H1 (cell line): Measurements from ENCODE around the gene ASAP2. TPM values are rescaled to one million over a fixed set of nuclear protein-coding genes. Genes with fewer than 3 reads are reported as not detected.

Experiments
- CTCF ChIA-PET: fragments of 300-600 bp; sonication (Branson Sonifier 250); formaldehyde crosslinking; loops from one replicate; lab custom pipeline; 2021; ENCODE audit not compliant: partially characterized antibody; lab: Charles Lee
- POLR2A ChIA-PET: fragments of 300-600 bp; sonication (Branson Sonifier 250); formaldehyde crosslinking; loops from one replicate; lab custom pipeline; 2021; ENCODE audit warnings: inconsistent platforms; ENCODE audit not compliant: partially characterized antibody; lab: Charles Lee
- DNase-seq, 2 experiments: peaks; one replicate each; pipeline versions ENCODE4 v3.0.0 to v3.0.0-alpha.2; 2010 to 2022; ENCODE audit warnings: low spot score in 2 of 2, low read depth in 1 of 2, mixed read lengths in 1 of 2
- FAIRE-seq: peaks from 2 replicates; lab custom pipeline; 2011; peaks lifted over from hg19 to GRCh38; lab: Jason Lieb, UNC
- H2AFZ ChIP-seq: 2 replicates; pipeline ENCODE4 v1.8.1; 2012; ENCODE audit warnings: low read length, inconsistent platforms
- H2AK5ac ChIP-seq: 2 replicates; pipeline ENCODE4 v1.6.1; 2013; ENCODE audit warnings: low read depth, low read length
- H2BK120ac ChIP-seq: replicated peaks from 2 replicates; pipeline ENCODE3; 2013; ENCODE audit warnings: low read depth, low read length, inconsistent platforms
- H2BK12ac ChIP-seq: 2 replicates; pipeline ENCODE4 v1.6.1; 2013; ENCODE audit warnings: low read depth, low read length
- H2BK15ac ChIP-seq: 2 replicates; pipeline ENCODE4 v1.6.1; 2013; ENCODE audit warnings: low read length
- H2BK20ac ChIP-seq: 2 replicates; pipeline ENCODE4 v1.6.1; 2013; ENCODE audit warnings: low read length
- H2BK5ac ChIP-seq: 2 replicates; pipeline ENCODE4 v1.6.1; 2013; ENCODE audit warnings: low read depth, low read length
- H3K14ac ChIP-seq: 2 replicates; pipeline ENCODE4 v1.6.1; 2013; ENCODE audit warnings: inconsistent platforms; ENCODE audit not compliant: insufficient read length
- H3K18ac ChIP-seq: 2 replicates; pipeline ENCODE4 v1.6.1; 2013; ENCODE audit warnings: low read length; ENCODE audit errors: extremely low read depth
- H3K23ac ChIP-seq: 2 replicates; pipeline ENCODE4 v1.6.1; 2013; ENCODE audit warnings: inconsistent platforms; ENCODE audit not compliant: insufficient read length
- H3K23me2 ChIP-seq: 2 replicates; pipeline ENCODE4 v1.6.1; 2013; ENCODE audit warnings: low read depth, low read length
- H3K27ac ChIP-seq: 2 replicates; pipeline ENCODE4 v1.6.1; 2011; ENCODE audit warnings: low read depth, low read length, inconsistent platforms
- H3K27me3 ChIP-seq, 4 experiments: replicated peaks in 1 of 4; 1 replicate in 1 of 4; 2 replicates in 3 of 4; pipeline versions ENCODE4 v1.6.1 to v1.8.1; 2011 to 2013; ENCODE audit warnings: low read length in 3 of 4, mild to moderate bottlenecking in 3 of 4, inconsistent platforms in 2 of 4, mixed read lengths in 2 of 4, moderate library complexity in 1 of 4; ENCODE audit not compliant: control insufficient read depth in 3 of 4, insufficient read depth in 3 of 4; ENCODE audit errors: extremely low read depth in 1 of 4
- H3K36me3 ChIP-seq, 4 experiments: 2 replicates each; pipeline versions ENCODE4 v1.6.1 to v1.8.1; 2011 to 2013; ENCODE audit warnings: mild to moderate bottlenecking in 4 of 4, low read length in 3 of 4, moderate library complexity in 2 of 4, control low read depth in 1 of 4, inconsistent platforms in 1 of 4; ENCODE audit not compliant: insufficient read depth in 4 of 4, control insufficient read depth in 2 of 4
- H3K4ac ChIP-seq: replicated peaks from 2 replicates; pipeline ENCODE3; 2013; ENCODE audit warnings: low read length, low read depth, mixed read lengths, inconsistent platforms; ENCODE audit not compliant: insufficient read length
- H3K4me1 ChIP-seq, 4 experiments: replicated peaks in 1 of 4; 1 replicate in 1 of 4; 2 replicates in 3 of 4; pipeline versions ENCODE4 v1.6.1 to v1.8.1; 2011 to 2013; ENCODE audit warnings: low read length in 3 of 4, inconsistent platforms in 2 of 4, mixed read lengths in 1 of 4; ENCODE audit not compliant: insufficient read depth in 4 of 4, control insufficient read depth in 3 of 4
- H3K4me2 ChIP-seq, 2 experiments: 2 replicates each; pipeline versions ENCODE4 v1.6.1 to v1.8.1; 2011 to 2013; ENCODE audit warnings: low read depth in 2 of 2, low read length in 2 of 2, control low read depth in 1 of 2, inconsistent platforms in 1 of 2, mild to moderate bottlenecking in 1 of 2; ENCODE audit not compliant: insufficient read depth in 1 of 2
- H3K4me3 ChIP-seq, 4 experiments: fragments of 200-600, 300-600 bp in 1 of 4; sonication (generic), shearing (Covaris generic), sonication (Bioruptor Twin) in 1 of 4; 2 replicates each; pipeline versions ENCODE4 v1.5.1 to v1.8.1; 2011 to 2016; ENCODE audit warnings: low read length in 4 of 4, low read depth in 3 of 4, control low read depth in 2 of 4, inconsistent platforms in 2 of 4, mild to moderate bottlenecking in 2 of 4, mixed read lengths in 1 of 4, moderate library complexity in 1 of 4; ENCODE audit not compliant: insufficient read depth in 2 of 4; ENCODE audit errors: extremely low read depth in 1 of 4
- H3K56ac ChIP-seq: replicated peaks from 2 replicates; pipeline ENCODE3; 2013; ENCODE audit warnings: low read depth, mild to moderate bottlenecking, mixed read lengths, low read length, inconsistent platforms; ENCODE audit not compliant: insufficient read length
- H3K79me1 ChIP-seq: 2 replicates; pipeline ENCODE4 v1.6.1; 2013; ENCODE audit warnings: low read depth, low read length, control low read depth
- H3K79me2 ChIP-seq, 2 experiments: 2 replicates each; pipeline versions ENCODE4 v1.6.1 to v1.8.1; 2012 to 2013; ENCODE audit warnings: low read length in 2 of 2, mild to moderate bottlenecking in 2 of 2, inconsistent platforms in 1 of 2; ENCODE audit not compliant: insufficient read depth in 2 of 2, control insufficient read depth in 1 of 2
- H3K9ac ChIP-seq, 4 experiments: replicated peaks in 1 of 4; 1 replicate in 1 of 4; 2 replicates in 3 of 4; pipeline versions ENCODE4 v1.6.1 to v1.8.1; 2011 to 2013; ENCODE audit warnings: low read depth in 3 of 4, low read length in 3 of 4, control low read depth in 2 of 4, mild to moderate bottlenecking in 2 of 4, moderate library complexity in 2 of 4, inconsistent platforms in 1 of 4; ENCODE audit errors: extremely low read depth in 1 of 4
- H3K9me3 ChIP-seq, 2 experiments: 2 replicates each; pipeline versions ENCODE4 v1.6.1 to v1.8.1; 2012 to 2013; ENCODE audit warnings: mild to moderate bottlenecking in 2 of 2, moderate library complexity in 2 of 2, control low read depth in 1 of 2, inconsistent platforms in 1 of 2, low read depth in 1 of 2, low read length in 1 of 2, mixed read lengths in 1 of 2; ENCODE audit not compliant: insufficient read depth in 2 of 2
- H4K20me1 ChIP-seq, 2 experiments: replicated peaks in 1 of 2; 2 replicates each; pipeline versions ENCODE3 to v1.8.1; 2011 to 2013; ENCODE audit warnings: inconsistent platforms in 2 of 2, low read length in 2 of 2, mild to moderate bottlenecking in 1 of 2; ENCODE audit not compliant: insufficient read depth in 2 of 2, control insufficient read depth in 1 of 2
- H4K5ac ChIP-seq: 2 replicates; pipeline ENCODE4 v1.6.1; 2013; ENCODE audit warnings: low read length, low read depth, mixed read lengths, inconsistent platforms; ENCODE audit not compliant: insufficient read length
- H4K8ac ChIP-seq: 2 replicates; pipeline ENCODE4 v1.8.0; 2013; ENCODE audit warnings: mild to moderate bottlenecking, moderate library complexity, low read length, inconsistent platforms; ENCODE audit not compliant: insufficient read depth; ENCODE audit errors: extremely low read depth
- H4K91ac ChIP-seq: replicated peaks from 2 replicates; pipeline ENCODE3; 2013; ENCODE audit warnings: low read length, mixed read lengths, inconsistent platforms; ENCODE audit not compliant: insufficient read length
- CBX8 ChIP-seq: fragments of 300-800, 300-1000 bp; sonication (generic); IDR thresholded peaks from 2 replicates; pipeline ENCODE4 v1.7.1; 2016; ENCODE audit warnings: low read depth, low read length, borderline replicate concordance
- EGR1 ChIP-seq: IDR thresholded peaks from 2 replicates; pipeline ENCODE4 v1.6.1; 2011; ENCODE audit warnings: low read depth, low read length, borderline replicate concordance
- EZH2 ChIP-seq: fragments of 200-600 bp; sonication (generic); IDR thresholded peaks from 2 replicates; pipeline ENCODE4 v1.7.1; 2012; ENCODE audit warnings: low read depth, mild to moderate bottlenecking, moderate library complexity, low read length, inconsistent platforms; ENCODE audit not compliant: severe bottlenecking
- GABPA ChIP-seq: IDR thresholded peaks from 2 replicates; pipeline ENCODE4 v1.6.1; 2011; ENCODE audit warnings: mild to moderate bottlenecking, low read length, moderate library complexity, borderline replicate concordance; ENCODE audit not compliant: insufficient read depth
- GTF2F1 ChIP-seq: IDR thresholded peaks from 2 replicates; pipeline ENCODE4 v1.6.1; 2012; ENCODE audit warnings: low read depth, low read length, improper control_type of control experiment, borderline replicate concordance
- HDAC6 ChIP-seq: IDR thresholded peaks from one replicate; pipeline ENCODE4 v1.7.1; 2012; ENCODE audit warnings: low read depth, mild to moderate bottlenecking, inconsistent platforms, low read length, moderate library complexity
- MAX ChIP-seq: IDR thresholded peaks from 2 replicates; pipeline ENCODE4 v1.6.1; 2012; ENCODE audit warnings: inconsistent platforms
- NRF1 ChIP-seq: IDR thresholded peaks from 2 replicates; pipeline ENCODE4 v1.6.1; 2011; ENCODE audit warnings: mild to moderate bottlenecking, low read depth, low read length, improper control_type of control experiment
- POLR2A ChIP-seq, 2 experiments: IDR thresholded peaks; 1 replicate in 1 of 2; 2 replicates in 1 of 2; pipeline ENCODE4 v1.6.1; 2011; ENCODE audit warnings: low read depth in 2 of 2, low read length in 2 of 2, mild to moderate bottlenecking in 2 of 2; ENCODE audit errors: control extremely low read depth in 1 of 2
- SRF ChIP-seq: IDR thresholded peaks from 2 replicates; pipeline ENCODE4 v1.6.1; 2011; ENCODE audit warnings: mild to moderate bottlenecking, low read depth, low read length, moderate library complexity
- YY1 ChIP-seq: IDR thresholded peaks from 2 replicates; pipeline ENCODE4 v1.6.1; 2011; ENCODE audit warnings: low read depth, mild to moderate bottlenecking, low read length
- WGBS, 2 experiments: shearing (Covaris generic) in 1 of 2; methylation state at CpG; one replicate each; pipeline versions ENCODE4 v1.1.6 to v1.1.7; 2013 to 2015; ENCODE audit warnings: low lambda C conversion rate in 2 of 2, mixed read lengths in 2 of 2, inconsistent platforms in 1 of 2, low coverage in 1 of 2, missing lambda C conversion rate in 1 of 2; ENCODE audit not compliant: insufficient replicate concordance in 2 of 2, insufficient coverage in 1 of 2, insufficient read length in 1 of 2; ENCODE audit errors: extremely low coverage in 1 of 2, missing lambda C conversion rate in 1 of 2; 5-methylcytosine and 5-hydroxymethylcytosine counted together
- polyA plus RNA-seq, 7 experiments: library from polyadenylated mRNA; depleted of rRNA in 3 of 7; stranded (reverse) in 5 of 7; unstranded in 2 of 7; fragments of >200 nt in 5 of 7; fragments of 200-250 nt in 2 of 7; gene quantifications; 1 replicate in 5 of 7; 2 replicates in 1 of 7; 4 replicates in 1 of 7; pipeline versions ENCODE4 v1.2.1 to v1.2.3, GENCODE V29; 2011 to 2013; ENCODE audit warnings: missing spikeins in 2 of 7, mixed read lengths in 2 of 7
- total RNA-seq: library from RNA; stranded (reverse); fragmentation: NEBNext Ultra II Directional; extraction: Animal tissue kit (Norgen Biotek cat#: 25700); gene quantifications from 2 replicates; pipeline ENCODE4 v1.2.1, GENCODE V29; 2021
- TF ChIP-seq, protein P1 (sequence below), 3 experiments: IDR thresholded peaks; 1 replicate in 2 of 3; 2 replicates in 1 of 3; pipeline versions ENCODE4 v1.5.1 to v1.6.1; 2011; ENCODE audit warnings: low read length in 3 of 3, mild to moderate bottlenecking in 3 of 3, inconsistent platforms in 2 of 3, low read depth in 1 of 3, moderate library complexity in 1 of 3; ENCODE audit not compliant: insufficient read depth in 1 of 3; ENCODE audit errors: control extremely low read depth in 1 of 3

ASAP2 gene
- total and polyA plus RNA-seq, 2 of the 8 experiments (the other 6 are each of a cell fraction or from before 2014, with no cell fraction given) = 10.2 to 18.7 TPM

- DNase-seq = no peak
- H3K9me3 ChIP-seq = no peaks in the 10 kb centered on the region
- no peak overlapping the region for H3K14ac ChIP-seq
- H4K91ac ChIP-seq = no peak overlapping the region
- H3K79me1 ChIP-seq = no peaks in the 10 kb centered on the region; the same call in 1 of the 2 replicates
- ChIA-PET POLR2A (interaction anchor here (0.7 kb wide), 1 partner anchor 127 kb away, joined by 4 read pairs; no protein-coding TSS in a partner anchor), CTCF (no interaction called here)
- H3K4ac ChIP-seq = no peak overlapping the region
- no peak overlapping the region for H3K56ac ChIP-seq
- no peaks in the 10 kb centered on the region; a peak in 1 of 7 replicates for H3K27me3 ChIP-seq
- no peak overlapping the region for H2BK12ac ChIP-seq
- H3K79me2 ChIP-seq = no peaks in the 10 kb centered on the region
- WGBS, 2 experiments = 100% methylated on average over 1 of the region's 1 CpG; no CpG with 5 or more reads in 1 of the 2 experiments
- H3K27ac ChIP-seq = no peak overlapping the region
- H4K20me1 ChIP-seq = no peaks in the 10 kb centered on the region
- H3K23me2 ChIP-seq = no peaks in the 10 kb centered on the region
- H2BK5ac ChIP-seq = no peak overlapping the region
- H2BK120ac ChIP-seq = no peak overlapping the region
- no peak overlapping the region for H3K9ac ChIP-seq
- FAIRE-seq = no peak
- no peak overlapping the region for H4K8ac ChIP-seq
- H2AK5ac ChIP-seq = no peak overlapping the region
- H3K4me2 ChIP-seq = no peak overlapping the region
- no peak overlapping the region for H3K23ac ChIP-seq
- no peak overlapping the region for H2BK15ac ChIP-seq
- peaks cover 9 to 69% (median 53%) of the 10 kb centered on the region in 4 experiments for H3K36me3 ChIP-seq
- H4K5ac ChIP-seq = no peak overlapping the region
- no peak overlapping the region for H3K18ac ChIP-seq
- no peak overlapping the region for H2AFZ ChIP-seq
- H3K4me3 ChIP-seq = no peak overlapping the region
- H3K4me1 ChIP-seq = no peaks in the 10 kb centered on the region
- no peak overlapping the region for H2BK20ac ChIP-seq
- TF ChIP-seq NRF1 (no peak), HDAC6 (no peak), CBX8 (no peak), MAX (no peak), YY1 (no peak), SRF (no peak), POLR2A (IDR thresholded peaks at IDR 0.05; ENCODE audit: control extremely low read depth in 1 of 2, low read depth in 2 of 2, low read length in 2 of 2) (no peak), EGR1 (no peak), GTF2F1 (no peak), EZH2 (no peak), GABPA (no peak)
- TF ChIP-seq, protein P1, sequence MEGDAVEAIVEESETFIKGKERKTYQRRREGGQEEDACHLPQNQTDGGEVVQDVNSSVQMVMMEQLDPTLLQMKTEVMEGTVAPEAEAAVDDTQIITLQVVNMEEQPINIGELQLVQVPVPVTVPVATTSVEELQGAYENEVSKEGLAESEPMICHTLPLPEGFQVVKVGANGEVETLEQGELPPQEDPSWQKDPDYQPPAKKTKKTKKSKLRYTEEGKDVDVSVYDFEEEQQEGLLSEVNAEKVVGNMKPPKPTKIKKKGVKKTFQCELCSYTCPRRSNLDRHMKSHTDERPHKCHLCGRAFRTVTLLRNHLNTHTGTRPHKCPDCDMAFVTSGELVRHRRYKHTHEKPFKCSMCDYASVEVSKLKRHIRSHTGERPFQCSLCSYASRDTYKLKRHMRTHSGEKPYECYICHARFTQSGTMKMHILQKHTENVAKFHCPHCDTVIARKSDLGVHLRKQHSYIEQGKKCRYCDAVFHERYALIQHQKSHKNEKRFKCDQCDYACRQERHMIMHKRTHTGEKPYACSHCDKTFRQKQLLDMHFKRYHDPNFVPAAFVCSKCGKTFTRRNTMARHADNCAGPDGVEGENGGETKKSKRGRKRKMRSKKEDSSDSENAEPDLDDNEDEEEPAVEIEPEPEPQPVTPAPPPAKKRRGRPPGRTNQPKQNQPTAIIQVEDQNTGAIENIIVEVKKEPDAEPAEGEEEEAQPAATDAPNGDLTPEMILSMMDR (IDR thresholded peaks at IDR 0.05; ENCODE audit: control extremely low read depth in 1 of 3, insufficient read depth in 1 of 3, low read depth in 1 of 3, low read length in 3 of 3) = no peak
These were observed 232.9 kb downstream of the ASAP2 start for GRCh38 chr2:9439536-9439935.
